HEK293 (cell line): Measurements from ENCODE around the gene BDKRB2.

Experiments used
- CTCF ChIP-seq: fragments of 450-650 bp; formaldehyde crosslinking; IDR thresholded peaks from 2 replicates; pipeline ENCODE4 v1.5.1; 2016; ENCODE audit warnings: missing biosample characterization, missing genetic modification characterization
- REST ChIP-seq: fragments of 450-650 bp; formaldehyde crosslinking; IDR thresholded peaks from 2 replicates; pipeline ENCODE4 v1.5.1; 2016; ENCODE audit warnings: missing biosample characterization, missing genetic modification characterization
- ZNF416 ChIP-seq: fragments of 450-650 bp; formaldehyde crosslinking; IDR thresholded peaks from 2 replicates; pipeline ENCODE4 v1.5.1; 2016; ENCODE audit warnings: missing biosample characterization, missing genetic modification characterization
- ZNF521 ChIP-seq: fragments of 450-650 bp; formaldehyde crosslinking; IDR thresholded peaks from 2 replicates; pipeline ENCODE4 v1.5.1; 2017; ENCODE audit warnings: missing biosample characterization, mild to moderate bottlenecking, missing genetic modification characterization

- TF ChIP-seq REST (tag by site-specific recombination) = no peak
- TF ChIP-seq CTCF = no peak
- TF ChIP-seq ZNF416 (tag by site-specific recombination) = no peak
- no peak for TF ChIP-seq ZNF521 (tag by site-specific recombination)
Observed at GRCh38 chr14:96162265-96162664, 42.4 kb upstream of the BDKRB2 start.
